Measurements from ENCODE around the gene TSPAN9.

The TSPAN9 gene

DNA sequence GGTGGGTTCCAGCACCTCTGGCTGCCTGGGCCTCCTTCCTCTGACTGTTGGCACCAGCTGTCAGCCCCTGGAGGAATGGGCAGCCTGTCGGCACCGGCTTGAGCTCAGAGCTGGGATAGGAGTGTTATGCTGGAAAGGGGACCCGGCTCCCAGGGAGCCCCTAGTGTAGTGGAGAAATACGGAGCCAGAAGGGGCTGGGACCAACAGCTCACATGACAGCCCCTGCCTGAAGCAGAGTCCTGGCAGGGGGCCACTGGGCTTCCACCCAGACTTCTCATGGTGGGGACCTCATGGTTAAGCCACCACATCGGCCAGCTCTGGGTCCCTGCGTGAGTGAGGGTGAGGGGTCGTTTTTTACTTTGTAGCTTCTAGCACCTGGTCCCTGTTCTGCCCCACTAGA is 174.5 kb downstream of the TSPAN9 start:
- no peak for DNase-seq (ENCODE audit: low read depth)

DNA sequence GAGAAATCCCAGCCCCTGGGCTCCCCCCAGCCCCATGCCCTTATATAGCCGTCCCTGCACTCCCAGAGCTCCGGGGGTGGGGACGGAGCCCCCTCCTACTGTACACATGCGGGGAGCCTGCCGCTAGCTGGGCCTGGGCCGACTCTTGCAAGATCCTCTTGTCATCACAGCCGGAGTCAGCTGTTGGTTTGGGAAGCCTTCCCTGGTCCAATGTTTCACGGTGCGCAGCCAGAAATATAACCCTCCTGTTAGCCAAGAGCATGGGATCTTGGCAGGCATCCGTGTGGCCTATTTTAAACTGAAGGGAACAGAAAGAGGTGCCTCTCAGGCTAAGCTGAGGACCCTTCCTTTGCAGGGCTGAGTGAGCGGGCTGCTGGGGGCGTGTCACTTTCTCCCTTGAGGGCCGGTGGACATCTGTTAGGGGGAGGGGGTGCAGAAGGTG is 175.3 kb downstream of the TSPAN9 start:
- no peak for DNase-seq (ENCODE audit: low read depth)

DNA sequence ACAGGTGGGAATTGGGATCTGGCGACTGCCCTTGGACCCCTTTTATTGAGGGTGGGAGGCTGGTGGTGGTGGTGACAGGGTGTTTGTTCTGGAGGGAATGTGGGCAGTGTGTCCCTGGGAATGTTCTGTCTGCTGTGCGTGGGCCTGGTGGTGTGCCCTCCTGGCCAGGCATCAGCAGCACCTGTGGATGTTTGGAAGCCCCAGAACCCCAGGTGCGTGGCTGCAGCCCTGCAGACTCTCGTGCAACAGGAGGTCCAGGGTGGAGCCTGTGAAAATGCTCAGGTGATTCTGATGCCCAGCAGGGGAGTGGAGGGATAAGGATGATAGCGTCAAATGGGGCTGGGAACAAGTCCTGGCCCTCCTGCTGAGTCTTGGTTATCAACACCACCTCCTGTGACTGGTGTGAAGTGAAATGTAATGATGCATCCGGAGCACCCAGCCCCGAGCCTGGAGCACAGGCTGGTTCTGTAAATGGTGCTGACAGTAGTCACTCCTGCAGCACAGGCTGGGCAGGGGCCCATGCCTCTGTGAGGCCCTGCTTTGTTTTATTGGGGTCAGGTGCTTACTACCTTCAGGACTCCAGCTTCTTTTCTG is 176.6 kb downstream of the TSPAN9 start:
- DNase-seq (ENCODE audit: low read depth) = no peak

DNA sequence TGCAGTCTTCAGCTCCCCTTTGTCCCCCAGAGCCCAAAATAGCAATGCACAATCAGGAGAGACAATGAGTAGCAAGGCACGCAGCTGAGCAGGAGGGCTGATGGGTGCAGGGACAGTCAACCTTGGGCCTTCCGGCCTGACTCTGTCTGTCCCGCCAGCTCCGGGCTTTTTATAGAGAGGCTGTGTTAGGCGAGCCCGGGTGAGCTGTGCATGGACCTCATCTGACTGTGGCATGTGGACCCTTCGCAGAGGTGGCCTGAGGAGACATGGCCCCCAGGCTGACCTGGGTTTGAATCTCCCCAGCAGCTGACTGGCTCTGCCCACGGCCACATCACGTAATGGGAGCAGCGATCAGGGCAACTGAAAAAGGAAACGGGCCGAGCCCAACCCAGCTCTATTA is 177.9 kb downstream of the TSPAN9 start:
- no peak for DNase-seq (ENCODE audit: low read depth)

DNA sequence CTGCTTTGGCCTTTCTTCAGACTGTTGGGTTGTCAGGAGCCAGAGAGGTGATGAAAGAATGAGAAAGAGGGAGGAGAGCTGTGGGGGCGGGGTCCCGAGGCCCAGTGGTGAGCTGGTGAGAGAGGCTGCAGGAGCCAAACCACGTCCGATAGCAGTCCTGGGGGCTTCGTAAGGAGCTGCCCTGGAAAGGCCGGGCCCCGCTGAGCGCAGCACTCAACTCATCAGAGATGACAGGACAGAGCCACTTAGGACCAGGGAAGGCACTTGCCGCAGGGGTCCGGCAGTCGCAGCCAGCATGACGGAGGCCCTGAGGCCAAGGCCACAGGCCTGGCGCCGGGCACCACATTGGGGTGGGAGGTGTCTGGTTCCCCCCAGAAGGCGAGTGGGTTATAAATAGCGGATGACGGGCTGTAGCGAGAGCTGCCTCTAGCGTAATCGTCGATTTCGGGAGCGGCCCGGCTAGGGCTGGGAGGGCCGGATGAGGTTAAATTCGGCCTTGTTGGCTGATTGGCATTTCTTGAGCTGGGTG is 179.0 kb downstream of the TSPAN9 start:
- DNase-seq (ENCODE audit: low read depth) = no peak

DNA sequence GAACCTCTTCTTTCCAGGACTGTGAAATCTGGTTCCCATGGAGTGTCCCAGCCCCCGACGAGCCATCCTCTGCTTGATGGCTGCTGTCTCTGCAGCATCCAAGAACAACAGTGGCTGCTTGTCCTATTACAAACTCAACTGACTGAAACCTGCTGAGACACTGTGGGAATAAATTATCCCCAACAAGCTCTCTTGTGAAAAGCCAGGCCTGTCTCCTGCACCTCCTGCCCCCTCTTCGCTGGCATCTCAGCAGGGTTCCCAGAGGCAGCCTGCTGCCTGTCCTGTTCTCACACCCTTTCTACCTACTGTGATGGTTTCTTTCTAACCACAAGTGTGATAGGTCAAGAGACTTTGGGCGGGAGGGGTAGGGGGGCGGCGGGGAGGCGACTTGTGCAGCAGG is 180.2 kb downstream of the TSPAN9 start:
- no peak for DNase-seq (ENCODE audit: low read depth)

DNA sequence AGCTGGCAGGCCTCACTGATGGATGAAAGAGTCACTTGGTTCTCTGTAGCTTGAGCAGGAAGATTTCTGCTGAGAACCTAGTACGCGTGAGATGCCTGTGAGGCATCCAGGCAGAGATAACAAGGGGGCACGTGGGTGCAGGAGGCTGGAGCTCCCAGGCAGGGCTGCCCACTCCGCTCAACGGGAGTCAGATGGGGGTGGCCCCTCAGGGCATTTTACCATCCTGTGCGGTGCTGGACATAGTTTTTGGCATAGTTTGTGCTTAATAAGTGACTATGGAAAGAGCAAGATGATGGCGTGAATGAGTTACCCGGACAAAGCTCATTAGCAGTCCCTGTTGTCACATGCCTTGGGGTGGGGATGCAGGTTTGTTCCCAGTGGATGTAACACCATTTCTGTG is 182.8 kb downstream of the TSPAN9 start:
- no peak for DNase-seq (ENCODE audit: low read depth)

DNA sequence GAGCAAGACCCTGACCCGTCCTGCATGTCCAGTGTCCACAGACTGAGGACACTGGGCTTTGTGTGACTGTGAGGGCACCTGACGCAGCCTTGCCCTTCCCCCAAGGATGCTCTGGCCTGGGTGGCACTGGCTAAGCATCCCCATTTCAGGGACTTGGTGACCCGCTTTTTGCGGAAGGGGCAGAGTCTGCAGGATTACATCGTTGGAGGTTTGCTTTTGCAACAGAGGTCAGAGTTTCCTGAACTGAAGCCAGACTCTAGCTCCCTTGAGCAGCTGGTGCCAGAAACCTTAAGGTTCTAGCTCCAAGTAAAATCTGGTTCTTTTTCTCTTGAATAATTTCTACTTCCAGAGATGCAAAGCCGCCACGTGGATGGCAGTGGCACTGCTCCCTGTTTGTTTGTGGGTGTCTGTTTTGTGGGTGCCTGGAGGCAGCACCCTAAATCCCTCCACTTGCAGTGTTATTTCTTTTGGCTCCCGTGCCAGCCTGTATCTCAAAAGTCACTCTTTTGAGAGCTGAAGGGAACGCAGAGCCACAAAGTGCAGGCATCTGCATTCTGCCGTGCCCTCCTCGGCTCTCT is 184.7 kb downstream of the TSPAN9 start:
- DNase-seq (ENCODE audit: low read depth) = no peak

DNA sequence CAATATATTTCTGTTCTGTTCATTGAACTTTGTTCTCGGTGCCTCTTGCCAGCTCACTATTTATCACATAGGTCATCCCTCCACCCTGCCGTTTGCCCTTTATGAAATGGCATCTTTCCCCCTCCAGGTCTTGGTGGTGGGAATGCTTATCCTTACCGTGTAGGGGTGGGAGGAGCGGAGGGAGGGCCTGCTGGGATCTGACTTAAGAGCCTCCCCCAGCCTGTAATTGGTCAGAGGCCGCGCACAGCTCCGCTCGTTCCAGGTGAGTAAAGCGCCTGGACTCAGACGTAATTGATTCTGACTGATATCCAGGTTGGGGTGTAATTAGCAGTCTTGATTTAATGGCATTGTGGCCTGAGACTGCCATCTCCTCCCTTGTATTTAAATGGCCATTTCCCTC is 185.3 kb downstream of the TSPAN9 start:
- DNase-seq (ENCODE audit: low read depth) = no peak

DNA sequence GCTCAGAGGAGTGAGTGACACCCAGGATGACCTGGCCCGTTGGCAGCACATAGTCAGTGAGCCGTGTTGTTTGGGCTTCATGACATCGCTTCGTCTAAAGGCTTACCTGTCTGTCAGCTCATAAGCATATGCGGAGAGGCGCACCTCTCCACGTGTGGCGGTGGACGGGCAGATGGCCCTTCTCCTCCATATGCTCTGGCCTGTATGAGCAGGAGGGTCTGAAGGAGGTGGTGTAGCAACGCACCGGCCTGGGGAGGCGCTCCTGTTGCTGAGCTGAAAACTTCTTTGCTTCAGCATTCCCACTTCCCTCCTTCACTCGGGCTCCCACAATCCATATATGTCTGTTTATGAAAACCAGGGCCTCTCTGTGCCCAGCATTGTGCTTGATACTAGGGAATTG is 186.1 kb downstream of the TSPAN9 start:
- DNase-seq (ENCODE audit: low read depth) = no peak

DNA sequence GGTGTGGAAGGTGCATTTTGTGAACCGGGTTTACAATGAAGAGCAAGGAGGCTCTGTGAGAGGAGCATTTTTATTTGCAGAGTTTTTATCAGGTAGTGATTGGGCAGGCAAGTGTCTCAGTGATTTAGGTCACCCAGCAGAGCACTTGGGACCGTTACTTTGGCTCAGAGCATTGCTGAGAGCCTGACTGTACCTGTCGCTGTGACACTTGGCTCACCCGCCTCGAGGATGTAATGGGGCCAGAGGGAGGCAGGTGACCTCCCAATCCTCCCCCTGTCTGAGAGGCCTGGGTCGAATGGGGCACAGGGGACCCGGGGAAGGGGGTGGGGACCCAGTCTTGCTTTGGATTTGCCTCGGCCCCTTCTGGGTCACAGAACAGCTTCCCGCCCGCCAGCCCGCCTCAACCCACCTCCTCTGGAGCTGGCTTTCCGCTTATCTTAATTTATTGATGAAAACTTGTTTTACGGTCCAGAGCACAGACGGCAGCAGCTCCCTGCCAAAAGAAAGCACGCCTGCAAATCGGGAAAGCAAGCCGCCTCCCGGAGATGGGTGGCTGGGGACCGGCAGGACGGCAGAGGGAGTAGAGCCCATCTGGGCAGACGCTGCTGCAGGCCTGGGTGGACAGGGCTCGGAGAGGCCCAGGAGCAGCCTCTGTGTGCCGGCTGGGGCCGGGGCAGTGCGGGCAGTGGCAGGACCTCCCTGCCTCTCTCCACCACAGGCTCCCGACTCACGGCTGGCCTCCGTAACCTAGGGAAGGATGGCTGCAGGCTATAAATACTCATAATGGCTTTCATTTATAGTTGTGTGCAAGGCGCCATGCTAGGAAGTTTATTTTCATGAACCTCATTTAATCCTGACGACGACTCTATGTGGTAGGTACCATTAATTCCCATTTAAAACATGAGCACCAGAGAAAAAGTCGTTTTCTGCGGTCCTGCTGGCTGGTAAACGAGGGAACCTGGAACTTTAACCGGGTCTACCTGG is 187.1 kb downstream of the TSPAN9 start:
- DNase-seq (ENCODE audit: low read depth) = no peak

DNA sequence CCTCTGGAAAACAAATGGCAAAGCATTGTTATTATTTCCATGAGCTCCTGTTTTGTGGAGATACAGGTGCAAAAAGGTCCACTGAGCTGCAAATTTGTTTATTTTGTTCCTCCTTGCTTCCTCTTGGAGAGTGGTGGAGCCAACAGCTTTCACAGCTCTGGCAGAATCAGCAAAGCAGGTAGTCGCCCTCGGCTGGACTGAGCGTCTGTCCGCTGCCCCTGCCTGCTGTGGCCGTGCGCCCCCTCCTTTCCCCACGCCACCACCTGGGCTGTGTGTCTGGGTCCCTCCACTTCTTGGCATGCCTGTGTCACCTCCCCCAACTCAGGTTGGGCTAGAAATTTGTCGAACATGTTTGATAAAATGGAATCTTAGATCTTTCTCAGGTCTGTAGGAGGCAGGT is 188.2 kb downstream of the TSPAN9 start:
- DNase-seq (ENCODE audit: low read depth) = no peak

DNA sequence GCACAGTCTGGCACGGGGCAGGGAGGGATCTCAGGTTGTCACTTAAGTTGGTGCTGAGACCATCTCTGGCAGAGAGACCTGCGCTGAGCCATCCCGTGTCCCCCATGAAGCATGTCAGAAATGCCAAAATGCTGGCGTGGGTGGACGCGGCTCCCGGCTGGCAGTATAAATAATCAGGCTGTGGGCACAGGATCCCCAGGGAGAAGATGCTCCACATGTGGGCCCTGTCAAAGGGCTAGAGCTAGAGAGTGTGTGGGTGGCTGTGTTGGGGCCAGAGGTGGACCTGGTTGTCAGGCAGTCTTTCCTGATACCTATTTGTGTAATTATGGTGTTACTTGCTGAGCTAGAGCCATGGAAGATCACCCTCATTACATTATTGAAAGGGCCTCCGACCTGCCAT is 189.5 kb downstream of the TSPAN9 start:
- no peak for DNase-seq (ENCODE audit: low read depth)

DNA sequence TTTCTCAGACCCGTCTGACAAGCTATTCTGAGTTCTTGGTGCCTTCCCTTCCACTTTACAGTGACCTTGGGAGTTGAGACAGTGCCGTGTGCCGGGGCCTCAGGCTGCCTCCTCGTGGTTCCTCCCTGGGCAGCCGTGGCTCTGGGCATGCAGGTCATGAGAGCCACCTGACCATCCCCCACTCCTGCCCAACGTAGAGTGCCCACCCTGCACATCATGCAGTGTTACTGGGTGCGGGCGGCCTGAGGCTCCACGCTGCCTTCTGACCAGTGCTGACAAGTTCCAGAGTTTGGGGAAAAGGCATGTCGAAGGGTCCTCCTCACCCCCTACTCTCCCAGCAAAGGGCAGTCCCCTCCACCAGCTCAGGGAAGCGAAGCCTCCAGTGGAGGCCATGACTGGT is 190.5 kb downstream of the TSPAN9 start:
- DNase-seq (ENCODE audit: low read depth) = no peak

DNA sequence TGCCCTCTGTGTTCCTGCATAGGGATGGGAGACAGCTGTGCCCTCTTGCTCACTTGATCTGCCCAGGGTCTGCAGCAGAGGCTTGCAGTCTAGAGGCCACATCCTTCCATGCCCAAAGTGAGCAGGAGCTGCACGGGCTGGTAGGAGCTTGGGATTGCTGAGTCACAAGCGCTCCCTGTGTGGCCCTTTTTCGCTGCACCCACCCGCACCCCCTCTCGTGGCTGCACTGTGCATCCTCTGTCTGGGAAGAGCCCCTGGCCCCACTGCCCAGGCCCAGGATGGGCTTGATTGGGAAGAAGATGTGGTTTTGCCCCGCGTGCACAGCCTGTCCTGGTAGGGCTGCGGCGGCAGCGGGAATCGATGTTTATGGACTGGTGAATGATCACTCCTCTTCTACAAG is 192.4 kb downstream of the TSPAN9 start:
- DNase-seq (ENCODE audit: low read depth) = no peak

DNA sequence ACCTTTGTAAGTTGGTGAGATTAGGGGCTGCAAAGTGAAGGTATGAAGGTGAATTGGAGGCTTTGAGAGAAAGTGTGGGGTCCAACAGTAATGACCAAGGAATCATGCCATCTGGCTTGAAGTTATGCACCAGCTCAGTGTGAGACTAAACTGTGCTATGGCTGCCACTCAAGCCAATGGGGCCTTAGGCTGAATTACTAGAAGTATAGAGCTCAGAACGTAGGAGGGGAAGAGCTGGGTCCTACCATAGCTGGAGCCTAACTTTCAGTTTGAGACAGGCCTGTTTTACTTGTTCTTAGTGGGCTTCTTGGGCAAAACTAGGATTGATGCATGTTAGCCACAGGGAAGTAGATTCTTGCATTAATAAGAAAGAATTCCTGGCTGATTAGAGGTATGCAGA is 194.0 kb downstream of the TSPAN9 start:
- DNase-seq (ENCODE audit: low read depth) = no peak

DNA sequence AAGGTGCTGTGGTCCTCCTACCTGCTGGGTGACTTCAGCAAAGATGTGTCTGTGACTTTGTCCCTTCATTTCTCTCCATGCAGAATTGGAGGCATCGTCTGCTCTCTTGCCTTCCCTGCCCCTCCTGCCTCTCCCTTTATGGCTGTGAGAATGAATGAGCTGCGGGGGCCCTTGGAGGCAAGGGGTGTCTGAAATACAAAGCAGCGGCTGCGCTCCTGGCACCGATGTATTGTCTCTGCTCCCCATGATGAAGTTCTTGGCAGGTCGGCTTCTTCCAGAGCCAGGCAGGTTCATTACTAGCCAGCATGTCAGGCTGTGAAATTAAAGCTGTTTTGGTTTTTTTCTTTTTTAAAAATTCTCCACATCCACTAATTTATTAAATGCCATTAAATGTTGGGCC is 194.5 kb downstream of the TSPAN9 start:
- DNase-seq (ENCODE audit: low read depth) = no peak

DNA sequence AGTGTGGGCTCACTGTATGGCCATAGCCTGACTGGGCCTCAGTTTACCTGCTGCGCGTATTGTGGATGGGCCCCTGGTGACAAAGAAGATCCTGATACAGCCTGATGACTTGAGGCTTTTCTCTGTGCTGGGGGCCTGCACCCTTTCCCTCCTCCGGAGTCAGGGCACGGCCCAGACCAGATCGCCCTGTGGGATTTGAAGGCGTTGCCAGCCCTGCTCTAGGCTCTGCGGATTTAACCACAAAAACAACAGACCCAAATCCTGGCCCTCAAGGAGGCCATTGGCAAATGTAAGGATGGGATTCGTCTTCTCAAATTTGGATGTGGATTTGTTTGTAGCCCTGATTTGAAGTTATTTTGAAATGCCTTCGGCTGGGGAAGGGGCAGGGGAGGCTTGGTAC is 195.8 kb downstream of the TSPAN9 start:
- DNase-seq (ENCODE audit: low read depth) = no peak

DNA sequence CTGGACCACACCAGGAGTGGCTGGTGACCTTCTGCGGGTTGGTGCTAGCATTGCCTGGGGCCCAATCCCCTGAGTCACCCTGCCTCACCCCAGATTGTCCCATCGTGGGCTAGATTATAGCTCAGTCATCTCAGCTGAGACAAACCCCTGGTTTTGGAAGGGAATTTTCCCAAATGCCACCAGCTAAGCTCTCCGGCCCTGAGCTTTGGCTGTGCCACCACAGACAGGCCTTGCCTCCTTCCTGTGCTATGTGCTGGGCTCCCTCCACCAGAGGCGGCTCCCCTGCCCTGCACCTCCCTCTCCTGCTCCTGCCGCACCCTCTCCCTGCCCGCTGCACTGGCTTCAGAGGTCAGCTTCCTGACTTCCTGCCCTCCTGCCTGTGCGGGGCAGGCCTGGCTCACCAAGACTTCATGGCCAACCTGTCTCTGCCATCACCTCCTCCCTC is 196.3 kb downstream of the TSPAN9 start:
- DNase-seq (ENCODE audit: low read depth) = no peak

DNA sequence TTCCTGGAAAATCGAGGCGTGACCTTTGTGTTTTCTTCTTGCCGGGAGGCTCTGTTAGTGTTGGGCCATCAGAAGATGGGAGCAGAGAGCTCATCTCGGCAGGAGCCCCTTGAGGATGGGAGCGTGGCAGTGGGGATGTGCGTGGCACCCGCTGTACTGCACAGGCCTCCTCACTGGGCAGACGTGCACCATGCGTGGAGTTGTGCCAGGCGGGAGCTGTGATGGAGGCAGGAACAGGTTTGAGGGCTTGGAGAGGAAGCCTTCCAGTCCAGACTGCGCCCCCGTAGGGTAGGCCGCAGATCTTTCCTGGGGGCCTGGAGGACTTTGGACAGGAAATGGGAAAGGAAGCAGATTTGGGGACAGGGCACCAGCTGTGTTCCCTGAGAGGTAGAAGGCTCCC is 197.5 kb downstream of the TSPAN9 start:
- DNase-seq (ENCODE audit: low read depth) = no peak

DNA sequence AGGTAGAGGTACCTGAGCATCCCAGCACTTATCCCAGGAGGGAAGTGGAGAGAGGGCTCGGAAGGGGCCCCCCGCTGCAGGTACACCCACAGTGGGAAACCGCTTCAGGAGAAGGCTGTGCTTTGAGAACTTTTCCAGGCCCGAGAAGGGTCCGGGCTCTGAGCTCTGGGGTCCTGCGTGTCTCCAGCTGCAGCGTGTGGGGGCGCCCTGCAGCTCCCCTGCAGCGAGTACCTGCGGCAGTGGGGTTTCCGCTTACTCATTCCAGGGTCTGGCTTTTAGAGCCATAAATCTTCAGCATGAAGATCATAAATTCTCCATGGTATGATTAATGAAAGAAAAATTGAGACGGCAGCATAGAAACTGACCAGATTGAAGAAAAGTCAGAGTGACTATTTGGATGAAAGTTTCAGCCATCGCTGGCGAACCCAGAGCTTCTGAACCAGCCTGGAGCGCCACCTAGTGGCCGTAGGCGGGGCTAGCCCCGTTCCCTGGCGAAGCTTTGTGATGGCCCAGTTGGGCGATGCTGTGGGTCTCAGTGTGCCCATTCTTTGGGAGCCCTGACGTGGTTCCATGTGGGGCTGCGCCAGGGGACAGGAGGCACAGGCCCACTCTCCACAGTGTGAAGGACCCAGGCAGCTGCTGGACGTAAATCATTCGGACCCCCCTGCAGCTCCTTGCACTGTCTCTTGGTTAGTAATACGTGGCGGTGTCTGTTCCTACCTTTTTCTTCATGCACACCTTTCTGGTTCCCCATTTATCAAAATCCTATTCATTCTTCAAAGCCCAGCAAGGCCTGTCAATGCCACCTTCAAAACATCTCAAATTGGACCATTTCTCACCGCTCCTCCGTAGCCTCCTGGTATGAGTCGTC is 198.2 kb downstream of the TSPAN9 start:
- peak; percentile 47 for DNase-seq (ENCODE audit: low read depth)

DNA sequence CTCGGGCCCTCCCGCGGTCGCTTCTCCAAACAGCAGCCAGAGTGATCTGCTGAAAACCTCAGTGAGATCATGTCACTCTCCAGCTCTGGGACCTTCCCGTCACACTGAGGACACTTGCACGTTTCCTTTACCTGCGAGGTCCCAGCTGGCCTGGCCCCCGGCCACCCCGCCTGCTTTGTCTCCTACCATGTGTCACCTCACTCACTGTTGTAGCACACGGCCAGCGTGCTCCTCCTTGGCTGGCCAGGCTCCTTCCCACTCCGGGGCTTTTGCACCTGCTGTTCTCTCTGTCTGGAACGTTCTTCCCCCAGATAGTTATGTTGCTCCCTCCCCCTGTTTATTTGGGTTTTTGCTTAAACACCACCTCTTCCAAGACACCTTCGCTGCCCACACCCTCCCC is 199.0 kb downstream of the TSPAN9 start:
- DNase-seq (ENCODE audit: low read depth) = no peak

All from stimulated activated CD8-positive, alpha-beta memory T cell treated with anti-CD3 and anti-CD28 coated beads, Interleukin-15, amount 100 ng/mL, for 1 hour (primary cell).